ENCODE results near the gene SPDYA.

Gene SPDYA

DNA sequence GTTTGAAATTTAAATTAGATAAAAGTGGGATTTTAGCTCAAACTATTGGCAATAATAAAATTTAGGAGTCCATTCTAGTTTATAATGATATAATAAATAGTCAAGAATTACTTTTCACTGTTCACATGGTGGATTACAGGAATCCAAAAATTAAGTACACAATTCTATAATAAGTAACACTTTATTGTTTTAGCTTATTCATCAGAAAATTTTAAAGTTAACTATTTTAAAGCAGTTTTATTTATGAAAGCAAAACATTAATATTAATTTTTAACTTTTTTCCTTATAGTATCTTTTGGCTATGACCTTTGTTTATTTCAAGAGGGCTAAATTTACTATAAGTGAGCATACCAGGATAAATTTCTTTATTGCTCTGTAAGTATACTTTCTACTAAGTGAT, 11.4 kb downstream of the SPDYA start:
- no peak for DNase-seq (ENCODE audit: low read depth)
- H3K4me3 ChIP-seq (ENCODE audit: control insufficient read depth, low read depth, low read length), result no peak overlapping the region
- TF ChIP-seq CTCF (conservative IDR thresholded peaks at IDR 0.05; ENCODE audit: control insufficient read depth, insufficient read depth, low read depth, low read length), result no peak

GRCh38 chr2:28824207-28824606, 13.6 kb downstream of the SPDYA start:
- no peak for TF ChIP-seq CTCF (conservative IDR thresholded peaks at IDR 0.05; ENCODE audit: control insufficient read depth, insufficient read depth, low read depth, low read length)
- DNase-seq (ENCODE audit: low read depth), result no peak
- no peak overlapping the region for H3K4me3 ChIP-seq (ENCODE audit: control insufficient read depth, low read depth, low read length)

GRCh38 chr2:28824870-28825269, 14.2 kb downstream of the SPDYA start:
- TF ChIP-seq CTCF (conservative IDR thresholded peaks at IDR 0.05; ENCODE audit: control insufficient read depth, insufficient read depth, low read depth, low read length), result no peak
- no peak overlapping the region for H3K4me3 ChIP-seq (ENCODE audit: control insufficient read depth, low read depth, low read length)
- DNase-seq (ENCODE audit: low read depth), result no peak

GRCh38 chr2:28828382-28828781, 17.7 kb downstream of the SPDYA start:
- H3K4me3 ChIP-seq (ENCODE audit: control insufficient read depth, low read depth, low read length), result no peak overlapping the region
- TF ChIP-seq CTCF (conservative IDR thresholded peaks at IDR 0.05; ENCODE audit: control insufficient read depth, insufficient read depth, low read depth, low read length), result no peak
- peak; percentile 15 for DNase-seq (ENCODE audit: low read depth)

GRCh38 chr2:28833740-28834470, 23.3 kb downstream of the SPDYA start:
- DNase-seq (ENCODE audit: low read depth), result no peak
- TF ChIP-seq CTCF (conservative IDR thresholded peaks at IDR 0.05; ENCODE audit: control insufficient read depth, insufficient read depth, low read depth, low read length), result no peak

GRCh38 chr2:28835781-28836180, 25.1 kb downstream of the SPDYA start:
- no peak overlapping the region for H3K4me3 ChIP-seq (ENCODE audit: control insufficient read depth, low read depth, low read length)
- DNase-seq (ENCODE audit: low read depth), result no peak
- TF ChIP-seq CTCF (conservative IDR thresholded peaks at IDR 0.05; ENCODE audit: control insufficient read depth, insufficient read depth, low read depth, low read length), result no peak

More at GRCh38 chr2:28833740-28834470, 23.3 kb downstream of the SPDYA start:
- H3K4me3 ChIP-seq (ENCODE audit: control insufficient read depth, low read depth, low read length), result no peak overlapping the region
